HCEC 1CT (cell line): Measurements from ENCODE around the gene CNGA3.
"Not testable (repeated sequence)": the region's sequence is repeated elsewhere in the genome, so short reads cannot be mapped to it uniquely, and the experiment has no call there.

ENCODE experiments used
- DNase-seq: peaks from one replicate; pipeline ENCODE4 v3.0.0-alpha.2; 2017

CNGA3 gene

GRCh38 chr2:98346311-98347236 is at the start of gene CNGA3:
CNGA3 (plus strand) TSS chr2:98346456; CDS start chr2:98369976, 23,520 bp downstream.
- no peak for DNase-seq

- no peak for DNase-seq
These were observed 48.2 kb upstream of the CNGA3 start for GRCh38 chr2:98297817-98298682.

GRCh38 chr2:98298683-98299164 is 47.5 kb upstream of the CNGA3 start:
- DNase-seq, result no peak

- no peak for DNase-seq
These were observed 46.9 kb upstream of the CNGA3 start for GRCh38 chr2:98299211-98299905.

GRCh38 chr2:98300141-98300874 is 45.9 kb upstream of the CNGA3 start:
- no peak for DNase-seq

GRCh38 chr2:98301469-98301868 is 44.8 kb upstream of the CNGA3 start:
- no peak for DNase-seq

GRCh38 chr2:98307131-98307696 is 39.0 kb upstream of the CNGA3 start:
- not testable (repeated sequence) for DNase-seq

- no peak for DNase-seq
These were observed 38.2 kb upstream of the CNGA3 start for GRCh38 chr2:98308068-98308467.

- no peak for DNase-seq
These were observed 37.7 kb upstream of the CNGA3 start for GRCh38 chr2:98308532-98308931.

GRCh38 chr2:98309580-98309979 is 36.7 kb upstream of the CNGA3 start:
- no peak for DNase-seq

GRCh38 chr2:98310010-98310409 is 36.2 kb upstream of the CNGA3 start:
- DNase-seq, result no peak

GRCh38 chr2:98311090-98311489 is 35.2 kb upstream of the CNGA3 start:
- DNase-seq, result no peak

GRCh38 chr2:98311771-98312545 is 34.3 kb upstream of the CNGA3 start:
- no peak for DNase-seq

- DNase-seq, result no peak
These were observed 32.6 kb upstream of the CNGA3 start for GRCh38 chr2:98313492-98314250.

- DNase-seq, result no peak
These were observed 32.0 kb upstream of the CNGA3 start for GRCh38 chr2:98314251-98314650.

- DNase-seq, result no peak
These were observed 30.3 kb upstream of the CNGA3 start for GRCh38 chr2:98315957-98316356.

- no peak for DNase-seq
These were observed 29.0 kb upstream of the CNGA3 start for GRCh38 chr2:98317214-98317613.

GRCh38 chr2:98320171-98320570 is 26.1 kb upstream of the CNGA3 start:
- not testable (repeated sequence) for DNase-seq

GRCh38 chr2:98324181-98324580 is 22.1 kb upstream of the CNGA3 start:
- DNase-seq, result peak; percentile 91

GRCh38 chr2:98327776-98328175 is 18.5 kb upstream of the CNGA3 start:
- no peak for DNase-seq
